Ascending aorta (tissue), 2 donors: ENCODE data around the gene NINJ1. TPM values are rescaled to one million over a fixed set of nuclear protein-coding genes. Genes with fewer than 3 reads are reported as not detected.

Experiments
- DNase-seq, 2 donors: peaks; one replicate each; pipeline ENCODE4 v3.0.0-alpha.2; 2019; ENCODE audit warnings: low spot score in 2 of 2
- H3K27ac ChIP-seq, 2 donors: fragments of 200-600 bp; sonication (generic); one replicate each; pipeline ENCODE4 v1.5.1; 2016 to 2017; ENCODE audit warnings: mild to moderate bottlenecking in 1 of 2
- H3K27me3 ChIP-seq: fragments of 200-600 bp; sonication (generic); one replicate; pipeline ENCODE4 v1.5.1; 2017
- H3K36me3 ChIP-seq, 2 donors: fragments of 200-600 bp; sonication (generic); one replicate each; pipeline ENCODE4 v1.5.1; 2016
- H3K4me1 ChIP-seq, 2 donors: fragments of 200-600 bp; sonication (generic); one replicate each; pipeline ENCODE4 v1.5.1; 2016 to 2017; ENCODE audit warnings: mild to moderate bottlenecking in 1 of 2
- H3K4me3 ChIP-seq, 2 donors: fragments of 200-600 bp; sonication (generic); one replicate each; pipeline ENCODE4 v1.5.1; 2016 to 2017; ENCODE audit warnings: mild to moderate bottlenecking in 1 of 2
- H3K9me3 ChIP-seq, 2 donors: fragments of 200-600 bp; sonication (generic); one replicate each; pipeline ENCODE4 v1.5.1; 2016
- CTCF ChIP-seq, 3 experiments: fragments of 200-600 bp in 2 of 3; fragments of 450-650 bp in 1 of 3; sonication (generic) in 2 of 3; IDR thresholded peaks; one replicate each; pipeline ENCODE4 v1.5.1; 2016 to 2019; ENCODE audit warnings: antibody characterized with exemption in 3 of 3, mild to moderate bottlenecking in 1 of 3, moderate library complexity in 1 of 3
- intact Hi-C: fragments of 100-400 bp; cut with DNase I; formaldehyde crosslinking; loops from one replicate; pipeline ENCODE4 v1.15.1; 2023
- total RNA-seq: library from RNA; depleted of rRNA; stranded (reverse); fragments of >200 nt; gene quantifications from one replicate; pipeline ENCODE4 v1.1.0, GENCODE V29; 2016

The NINJ1 gene
- total RNA-seq, 1 donor from 2014 or later = 156 TPM

GRCh38 chr9:93094658-93095204 is 39.3 kb downstream of the NINJ1 start:
- peaks cover 0 to 19% of the 10 kb centered on the region in 2 donors for H3K9me3 ChIP-seq
- no peak for TF ChIP-seq CTCF (IDR thresholded peaks at IDR 0.05)
- H3K27ac ChIP-seq = peak overlapping the region; percentile 88 to 97
- intact Hi-C loops = loop anchor here (1.0 to 10.0 kb wide), 6 partner anchors 36 to 980 kb away; partner anchors contain the start of genes FAM120A, FAM120AOS, NINJ1 and SPTLC1
- H3K27me3 ChIP-seq = no peaks in the 10 kb centered on the region
- no peaks in the 10 kb centered on the region for H3K36me3 ChIP-seq
- H3K4me1 ChIP-seq = peaks cover 22 to 31% of the 10 kb centered on the region in 2 donors
- DNase-seq = peak; percentile 47 to 79
- H3K4me3 ChIP-seq = peak overlapping the region; percentile 56

- DNase-seq = peak in 1 of 2 donors; percentile 63
- TF ChIP-seq CTCF (IDR thresholded peaks at IDR 0.05) = no peak
Measured at GRCh38 chr9:93093877-93094657, 40.0 kb downstream of the NINJ1 start.

GRCh38 chr9:93093127-93093876 is 40.7 kb downstream of the NINJ1 start:
- H3K4me3 ChIP-seq = no peak overlapping the region
- TF ChIP-seq CTCF (IDR thresholded peaks at IDR 0.05) = no peak
- no peaks in the 10 kb centered on the region for H3K36me3 ChIP-seq
- peaks cover 0 to 19% of the 10 kb centered on the region in 2 donors for H3K9me3 ChIP-seq
- DNase-seq = peak in 1 of 2 donors; percentile 65
- H3K27ac ChIP-seq = peak overlapping the region; percentile 88 to 97
- intact Hi-C loops = loop anchor here (10.0 kb wide), 1 partner anchor 979 kb away; the partner anchor contains the start of gene SPTLC1
- H3K4me1 ChIP-seq = peaks cover 14 to 20% of the 10 kb centered on the region in 2 donors
- no peaks in the 10 kb centered on the region for H3K27me3 ChIP-seq

More at GRCh38 chr9:93093877-93094657, 40.0 kb downstream of the NINJ1 start:
- intact Hi-C loops = loop anchor here (10.0 kb wide), 1 partner anchor 979 kb away; the partner anchor contains the start of gene SPTLC1
- Histone ChIP-seq H3K27ac (peak overlapping the region; percentile 88 to 97), H3K9me3 (peaks cover 0 to 19% of the 10 kb centered on the region in 2 donors), H3K4me1 (peaks cover 15 to 25% of the 10 kb centered on the region in 2 donors), H3K27me3 (no peaks in the 10 kb centered on the region), H3K4me3 (no peak overlapping the region), H3K36me3 (no peaks in the 10 kb centered on the region)

GRCh38 chr9:93092251-93092991 is 41.6 kb downstream of the NINJ1 start:
- no peak overlapping the region for H3K4me3 ChIP-seq
- intact Hi-C loops = loop anchor here (10.0 kb wide), 1 partner anchor 978 kb away; the partner anchor contains the start of gene SPTLC1
- no peaks in the 10 kb centered on the region for H3K36me3 ChIP-seq
- no peak for TF ChIP-seq CTCF (IDR thresholded peaks at IDR 0.05)
- peaks cover 9 to 11% of the 10 kb centered on the region in 2 donors for H3K4me1 ChIP-seq
- H3K9me3 ChIP-seq = peaks cover 0 to 19% of the 10 kb centered on the region in 2 donors
- no peaks in the 10 kb centered on the region for H3K27me3 ChIP-seq
- peak in 1 of 2 donors; percentile 58 for DNase-seq
- peak overlapping the region; percentile 88 to 97 for H3K27ac ChIP-seq
